Measurements from ENCODE around the gene RACGAP1. TPM values are rescaled to one million over a fixed set of nuclear protein-coding genes. Genes with fewer than 3 reads are reported as not detected.

The RACGAP1 gene
- total and polyA plus RNA-seq, 2 of the 8 experiments (the other 6 are each of a cell fraction or from before 2014, with no cell fraction given): 18.0 to 66.3 TPM

DNA sequence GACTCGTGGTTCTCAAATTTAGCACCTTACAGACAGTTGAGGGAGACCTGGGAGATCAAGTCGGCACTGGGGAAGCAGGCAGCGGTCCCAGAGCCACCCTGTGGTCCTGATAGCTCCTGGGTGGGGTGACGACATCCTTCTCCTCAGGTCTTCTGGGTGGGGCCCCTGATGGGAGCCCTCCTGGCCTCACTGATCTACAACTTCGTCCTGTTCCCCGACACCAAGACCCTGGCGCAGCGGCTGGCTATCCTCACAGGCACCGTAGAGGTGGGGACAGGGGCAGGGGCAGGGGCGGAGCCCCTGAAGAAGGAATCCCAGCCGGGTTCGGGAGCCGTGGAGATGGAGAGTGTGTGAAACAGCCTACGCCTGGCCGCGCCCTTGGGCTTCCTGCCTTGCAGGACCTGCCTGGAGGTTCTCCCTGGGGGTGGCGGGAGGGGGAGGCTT lies 50.0 kb downstream of the RACGAP1 start (continued):
- no peak for TF ChIP-seq HDAC2 (IDR thresholded peaks at IDR 0.05; ENCODE audit: borderline replicate concordance in 1 of 2, low read depth in 2 of 2, low read length in 2 of 2)
